Keratinocyte (primary cell): ENCODE data around the gene HERPUD1.

Experiments used
- EZH2 ChIP-seq: IDR thresholded peaks from one replicate; pipeline ENCODE4 v1.6.1; 2012; ENCODE audit warnings: inconsistent platforms, mild to moderate bottlenecking, low read length, moderate library complexity
- TF ChIP-seq, protein P1 (sequence below), 3 experiments: IDR thresholded peaks in 1 of 3; conservative IDR thresholded peaks in 1 of 3; optimal IDR thresholded peaks in 1 of 3; 2 replicates in 2 of 3; 3 replicates in 1 of 3; pipeline versions ENCODE3 to v1.5.1; 2011; ENCODE audit warnings: low read length in 3 of 3, mild to moderate bottlenecking in 3 of 3, moderate library complexity in 2 of 3, control low read depth in 1 of 3, inconsistent platforms in 1 of 3; ENCODE audit not compliant: insufficient read depth in 2 of 3; ENCODE audit errors: extremely low read depth in 1 of 3

DNA sequence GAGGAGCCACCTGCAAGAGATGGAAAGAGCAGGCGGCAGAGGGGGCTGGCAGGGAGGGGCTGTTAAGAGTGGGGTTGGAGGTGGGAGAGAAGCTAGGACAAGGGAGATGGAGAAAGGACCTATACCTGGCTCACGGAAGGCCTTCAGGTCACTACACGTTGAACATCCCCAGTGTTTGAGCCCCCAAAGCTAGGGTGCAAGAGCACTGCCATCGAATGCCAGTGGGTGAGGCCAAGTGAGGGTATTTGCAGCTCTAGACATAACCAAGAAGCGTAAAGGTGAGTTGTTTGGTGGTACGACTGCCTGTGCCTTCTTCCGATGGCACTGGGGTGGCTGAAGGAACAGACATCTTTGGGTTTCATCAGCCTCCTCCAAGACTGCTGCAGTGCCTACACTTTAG is 17.0 kb upstream of the HERPUD1 start:
- TF ChIP-seq, protein P1, sequence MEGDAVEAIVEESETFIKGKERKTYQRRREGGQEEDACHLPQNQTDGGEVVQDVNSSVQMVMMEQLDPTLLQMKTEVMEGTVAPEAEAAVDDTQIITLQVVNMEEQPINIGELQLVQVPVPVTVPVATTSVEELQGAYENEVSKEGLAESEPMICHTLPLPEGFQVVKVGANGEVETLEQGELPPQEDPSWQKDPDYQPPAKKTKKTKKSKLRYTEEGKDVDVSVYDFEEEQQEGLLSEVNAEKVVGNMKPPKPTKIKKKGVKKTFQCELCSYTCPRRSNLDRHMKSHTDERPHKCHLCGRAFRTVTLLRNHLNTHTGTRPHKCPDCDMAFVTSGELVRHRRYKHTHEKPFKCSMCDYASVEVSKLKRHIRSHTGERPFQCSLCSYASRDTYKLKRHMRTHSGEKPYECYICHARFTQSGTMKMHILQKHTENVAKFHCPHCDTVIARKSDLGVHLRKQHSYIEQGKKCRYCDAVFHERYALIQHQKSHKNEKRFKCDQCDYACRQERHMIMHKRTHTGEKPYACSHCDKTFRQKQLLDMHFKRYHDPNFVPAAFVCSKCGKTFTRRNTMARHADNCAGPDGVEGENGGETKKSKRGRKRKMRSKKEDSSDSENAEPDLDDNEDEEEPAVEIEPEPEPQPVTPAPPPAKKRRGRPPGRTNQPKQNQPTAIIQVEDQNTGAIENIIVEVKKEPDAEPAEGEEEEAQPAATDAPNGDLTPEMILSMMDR (optimal IDR thresholded peaks at IDR 0.05 in 1 of 3, IDR thresholded peaks at IDR 0.05 in 1 of 3, conservative IDR thresholded peaks at IDR 0.05 in 1 of 3; ENCODE audit: extremely low read depth in 1 of 3, insufficient read depth in 2 of 3, low read length in 3 of 3) = no peak
- no peak for TF ChIP-seq EZH2
